A549 (cell line): Measurements from ENCODE around the gene RGL1.

Experiments used
- CTCF ChIP-seq: fragments of >200 bp; sonication (Bioruptor Twin); formaldehyde crosslinking; IDR thresholded peaks from 3 replicates; pipeline ENCODE4 v1.5.1; 2016
- MAZ ChIP-seq: fragments of 150-350 bp; IDR thresholded peaks from 2 replicates; pipeline ENCODE4 v1.6.1; 2014; ENCODE audit warnings: antibody characterized with exemption, low read depth, low read length, borderline replicate concordance
- POLR2A ChIP-seq: IDR thresholded peaks from 2 replicates; pipeline ENCODE4 v1.6.1; 2012; ENCODE audit warnings: mild to moderate bottlenecking, low read length
- REST ChIP-seq: fragments of 200-600 bp; sonication (generic); IDR thresholded peaks from 2 replicates; pipeline ENCODE4 v1.6.1; 2016; ENCODE audit warnings: antibody characterized with exemption, mild to moderate bottlenecking, moderate library complexity
- USF2 ChIP-seq: fragments of 450-650 bp; IDR thresholded peaks from 2 replicates; pipeline ENCODE4 v1.6.1; 2014; ENCODE audit warnings: antibody characterized with exemption

- no peak for TF ChIP-seq REST
- no peak for TF ChIP-seq USF2
- no peak for TF ChIP-seq MAZ
- TF ChIP-seq CTCF = no peak
- no peak for TF ChIP-seq POLR2A
These were observed 12.6 kb upstream of the RGL1 start for GRCh38 chr1:183792300-183792699.
